Breast epithelium (tissue), 3 donors: ENCODE measurements around the gene ADAMTS8.

ENCODE experiments used
- POLR2A ChIP-seq: fragments of 450-650 bp; IDR thresholded peaks from one replicate; pipeline ENCODE4 v1.6.1; 2016; ENCODE audit warnings: antibody characterized with exemption, mild to moderate bottlenecking, moderate library complexity
- POLR2AphosphoS5 ChIP-seq, 3 donors: sonication (generic); formaldehyde crosslinking; IDR thresholded peaks; one replicate each; pipeline ENCODE4 v1.6.1; 2017; ENCODE audit warnings: antibody characterized with exemption in 3 of 3
- TF ChIP-seq, protein P1 (sequence below), 3 donors: fragments of 450-650 bp; IDR thresholded peaks; one replicate each; pipeline ENCODE4 v1.5.1; 2016 to 2017; ENCODE audit warnings: antibody characterized with exemption in 3 of 3, mild to moderate bottlenecking in 3 of 3, moderate library complexity in 3 of 3

DNA sequence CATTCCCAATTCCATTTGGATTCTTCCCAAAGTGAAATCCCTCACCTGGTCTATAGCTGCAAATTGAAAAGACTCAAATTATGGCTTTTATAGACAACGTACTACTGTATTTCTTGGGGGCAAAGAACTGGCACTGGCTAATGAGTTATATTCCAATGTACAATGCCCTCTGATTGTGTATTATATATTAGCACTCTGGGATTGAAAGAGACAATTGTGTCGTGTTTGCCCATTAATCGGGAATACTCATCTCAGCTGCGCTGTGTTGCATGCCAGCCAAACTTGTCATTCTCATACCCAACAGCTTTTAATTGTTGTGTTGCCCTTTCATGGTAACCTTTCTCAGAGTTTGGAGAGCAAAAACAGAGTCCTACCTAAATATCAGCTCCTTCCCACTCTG is 58.7 kb downstream of the ADAMTS8 start:
- TF ChIP-seq, protein P1, sequence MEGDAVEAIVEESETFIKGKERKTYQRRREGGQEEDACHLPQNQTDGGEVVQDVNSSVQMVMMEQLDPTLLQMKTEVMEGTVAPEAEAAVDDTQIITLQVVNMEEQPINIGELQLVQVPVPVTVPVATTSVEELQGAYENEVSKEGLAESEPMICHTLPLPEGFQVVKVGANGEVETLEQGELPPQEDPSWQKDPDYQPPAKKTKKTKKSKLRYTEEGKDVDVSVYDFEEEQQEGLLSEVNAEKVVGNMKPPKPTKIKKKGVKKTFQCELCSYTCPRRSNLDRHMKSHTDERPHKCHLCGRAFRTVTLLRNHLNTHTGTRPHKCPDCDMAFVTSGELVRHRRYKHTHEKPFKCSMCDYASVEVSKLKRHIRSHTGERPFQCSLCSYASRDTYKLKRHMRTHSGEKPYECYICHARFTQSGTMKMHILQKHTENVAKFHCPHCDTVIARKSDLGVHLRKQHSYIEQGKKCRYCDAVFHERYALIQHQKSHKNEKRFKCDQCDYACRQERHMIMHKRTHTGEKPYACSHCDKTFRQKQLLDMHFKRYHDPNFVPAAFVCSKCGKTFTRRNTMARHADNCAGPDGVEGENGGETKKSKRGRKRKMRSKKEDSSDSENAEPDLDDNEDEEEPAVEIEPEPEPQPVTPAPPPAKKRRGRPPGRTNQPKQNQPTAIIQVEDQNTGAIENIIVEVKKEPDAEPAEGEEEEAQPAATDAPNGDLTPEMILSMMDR (IDR thresholded peaks at IDR 0.05) = no peak
- TF ChIP-seq POLR2A = no peak
- no peak for TF ChIP-seq POLR2AphosphoS5 (IDR thresholded peaks at IDR 0.05)
